WERI-Rb-1 (cell line): ENCODE results near the gene MYOC.
"Not testable (repeated sequence)": the region's sequence is repeated elsewhere in the genome, so short reads cannot be mapped to it uniquely, and the experiment has no call there.

Experiments used
- DNase-seq: peaks from one replicate; pipeline ENCODE4 v3.0.0-alpha.2; 2020
- H3K27ac ChIP-seq: fragments of 250-450 bp; sonication (Bioruptor Pico); 2 replicates; pipeline ENCODE4 v1.5.1; 2020; ENCODE audit warnings: mild to moderate bottlenecking, moderate library complexity
- H3K27me3 ChIP-seq: fragments of 250-450 bp; sonication (Bioruptor Pico); 2 replicates; pipeline ENCODE4 v1.5.1; 2021; ENCODE audit warnings: mild to moderate bottlenecking, low read depth, moderate library complexity; ENCODE audit not compliant: insufficient read depth, severe bottlenecking
- H3K36me3 ChIP-seq: fragments of 250-450 bp; sonication (Bioruptor Pico); 2 replicates; pipeline ENCODE4 v1.5.1; 2020; ENCODE audit warnings: mild to moderate bottlenecking, moderate library complexity
- H3K4me3 ChIP-seq: 2 replicates; pipeline ENCODE4 v1.5.1; 2011; ENCODE audit warnings: low read depth, mild to moderate bottlenecking, control low read depth, low read length
- H3K9me3 ChIP-seq: fragments of 250-450 bp; sonication (Bioruptor Pico); 2 replicates; pipeline ENCODE4 v1.5.1; 2021; ENCODE audit warnings: mild to moderate bottlenecking, moderate library complexity; ENCODE audit not compliant: severe bottlenecking
- CTCF ChIP-seq: IDR thresholded peaks from 2 replicates; pipeline ENCODE4 v1.5.1; 2011; ENCODE audit warnings: low read depth, mild to moderate bottlenecking, control low read depth, inconsistent platforms, low read length

The MYOC gene

GRCh38 chr1:171652234-171652822 is at the start of gene MYOC:
TSS of gene MYOC (minus strand) at chr1:171652688. CDS start at chr1:171652611, 77 bp downstream.
- Histone ChIP-seq H3K4me3 (no peak within 1 kb of the TSS), H3K9me3 (no peaks in the 10 kb centered on the region), H3K36me3 (no peaks in the 10 kb centered on the region), H3K27ac (no peak within 1 kb of the TSS), H3K27me3 (no peaks in the 10 kb centered on the region)
- no peak for DNase-seq
- TF ChIP-seq CTCF, result no peak

GRCh38 chr1:171699531-171699930 is 47.0 kb upstream of the MYOC start:
- no peak overlapping the region for H3K4me3 ChIP-seq
- H3K36me3 ChIP-seq, result no peaks in the 10 kb centered on the region
- no peak for TF ChIP-seq CTCF
- DNase-seq, result no peak
- H3K9me3 ChIP-seq, result peaks cover 5% of the 10 kb centered on the region
- H3K27ac ChIP-seq, result no peak overlapping the region
- no peaks in the 10 kb centered on the region for H3K27me3 ChIP-seq

- not testable (repeated sequence) for H3K4me3 ChIP-seq, DNase-seq, H3K27me3 ChIP-seq, H3K36me3 ChIP-seq, H3K27ac ChIP-seq
- peaks cover 10% of the 10 kb centered on the region for H3K9me3 ChIP-seq
Measured at GRCh38 chr1:171695772-171696171, 43.3 kb upstream of the MYOC start.

GRCh38 chr1:171693541-171693940 is 41.1 kb upstream of the MYOC start:
- H3K36me3 ChIP-seq, DNase-seq, H3K27me3 ChIP-seq, H3K27ac ChIP-seq, H3K4me3 ChIP-seq: not testable (repeated sequence)
- peaks cover 10% of the 10 kb centered on the region for H3K9me3 ChIP-seq

- no peaks in the 10 kb centered on the region for H3K27me3 ChIP-seq
- DNase-seq, result no peak
- TF ChIP-seq CTCF, result no peak
- no peaks in the 10 kb centered on the region for H3K9me3 ChIP-seq
- no peak overlapping the region for H3K27ac ChIP-seq
- H3K36me3 ChIP-seq, result no peaks in the 10 kb centered on the region
- H3K4me3 ChIP-seq, result no peak overlapping the region
Measured at GRCh38 chr1:171683870-171684269, 31.4 kb upstream of the MYOC start.

GRCh38 chr1:171680339-171680738 is 27.9 kb upstream of the MYOC start:
- no peak for DNase-seq
- Histone ChIP-seq H3K36me3 (no peaks in the 10 kb centered on the region), H3K27me3 (no peaks in the 10 kb centered on the region), H3K27ac (no peak overlapping the region), H3K4me3 (no peak overlapping the region), H3K9me3 (no peaks in the 10 kb centered on the region)
- TF ChIP-seq CTCF, result no peak

GRCh38 chr1:171676823-171677222 is 24.3 kb upstream of the MYOC start:
- no peak for DNase-seq
- Histone ChIP-seq H3K4me3 (no peak overlapping the region), H3K27ac (no peak overlapping the region), H3K27me3 (no peaks in the 10 kb centered on the region), H3K36me3 (no peaks in the 10 kb centered on the region), H3K9me3 (no peaks in the 10 kb centered on the region)
- no peak for TF ChIP-seq CTCF
